ENCODE measurements around the gene MEA1. TPM values are rescaled to one million over a fixed set of nuclear protein-coding genes. Genes with fewer than 3 reads are reported as not detected.

The MEA1 gene
- total and polyA plus RNA-seq, 2 of the 4 experiments (the other 2 are of a cell fraction): 116 to 126 TPM

DNA sequence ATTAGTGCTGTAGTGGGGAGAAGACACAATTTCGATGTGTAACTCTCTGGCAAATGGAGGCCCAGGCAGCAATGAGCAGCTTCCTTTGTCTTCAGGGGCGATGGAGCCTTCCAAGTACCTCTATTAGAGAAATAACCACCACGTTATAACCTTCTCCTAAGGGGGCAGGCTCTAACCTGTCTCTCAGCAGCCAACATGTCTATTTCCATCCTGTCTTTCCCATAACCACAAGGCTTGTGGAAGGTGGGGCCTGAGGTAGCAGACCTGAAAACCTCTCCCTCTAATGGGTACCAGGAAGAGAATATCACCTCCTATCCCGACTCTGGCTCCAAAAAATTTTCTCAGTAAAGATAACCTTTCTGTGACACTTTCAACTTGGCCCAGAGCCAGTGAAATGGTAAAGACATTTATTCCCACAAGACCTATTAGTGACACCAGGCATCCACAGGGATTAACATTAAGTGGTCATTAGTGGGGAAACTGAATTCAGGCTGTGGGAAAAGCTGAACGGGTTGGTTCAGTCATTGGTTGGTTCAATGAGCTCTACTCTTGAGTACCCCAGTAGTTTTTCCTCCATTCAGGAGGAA lies 38.7 kb downstream of the MEA1 start:
- no peak overlapping the region for H3K4me2 ChIP-seq (ENCODE audit: low read depth, low read length)
- ATAC-seq (ENCODE audit: low read depth) (no peak), DNase-seq (no peak)
- H3K56ac ChIP-seq (ENCODE audit: extremely low read depth, insufficient read depth, low read length): no peak overlapping the region
- H2BK20ac ChIP-seq (ENCODE audit: low read depth, low read length): no peak overlapping the region
- H3K18ac ChIP-seq (ENCODE audit: low read depth, low read length): no peak overlapping the region
- H3K9me3 ChIP-seq (ENCODE audit: control insufficient read depth, insufficient read depth, low read length): no peaks in the 10 kb centered on the region
- H4K8ac ChIP-seq (ENCODE audit: low read depth in 2 of 2, low read length in 2 of 2): no peak overlapping the region
- H2BK120ac ChIP-seq (ENCODE audit: low read depth, low read length): no peak overlapping the region
- peaks cover 14% of the 10 kb centered on the region for H3K4me1 ChIP-seq (ENCODE audit: control insufficient read depth, insufficient read depth, low read length)
- peaks cover 14% of the 10 kb centered on the region; the same call in 1 of the 2 replicates for H4K20me1 ChIP-seq (ENCODE audit: insufficient read depth, low read length)
- BruUV-seq (replicated peaks): no TSS peak
- H3K23ac ChIP-seq (ENCODE audit: low read depth, low read length): no peak overlapping the region
- H3K27me3 ChIP-seq (ENCODE audit: control insufficient read depth, insufficient read depth, low read length): no peaks in the 10 kb centered on the region
- WGBS, 2 experiments (ENCODE audit: extremely low coverage in 2 of 2, insufficient read length in 1 of 2): no CpG with 5 or more reads among the region's 5 CpGs
- in situ Hi-C loops (cut with MboI; ENCODE audit: low sequenced_read_pairs): loop anchor here (5.0 kb wide), 1 partner anchor 43 kb away; no protein-coding TSS in a partner anchor
- intact Hi-C loops (cut with micrococcal nuclease): loop anchor here (5.0 kb wide), 1 partner anchor 73 kb away; no protein-coding TSS in a partner anchor
- no peak overlapping the region for H3K4me3 ChIP-seq (ENCODE audit: insufficient read depth, low read depth, low read length)
- TF ChIP-seq, protein P1, sequence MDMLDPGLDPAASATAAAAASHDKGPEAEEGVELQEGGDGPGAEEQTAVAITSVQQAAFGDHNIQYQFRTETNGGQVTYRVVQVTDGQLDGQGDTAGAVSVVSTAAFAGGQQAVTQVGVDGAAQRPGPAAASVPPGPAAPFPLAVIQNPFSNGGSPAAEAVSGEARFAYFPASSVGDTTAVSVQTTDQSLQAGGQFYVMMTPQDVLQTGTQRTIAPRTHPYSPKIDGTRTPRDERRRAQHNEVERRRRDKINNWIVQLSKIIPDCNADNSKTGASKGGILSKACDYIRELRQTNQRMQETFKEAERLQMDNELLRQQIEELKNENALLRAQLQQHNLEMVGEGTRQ (IDR thresholded peaks at IDR 0.05; ENCODE audit: low read depth, low read length): no peak
- TF ChIP-seq RFX5 (IDR thresholded peaks at IDR 0.05; ENCODE audit: low read depth, low read length) (no peak), POLR2A (IDR thresholded peaks at IDR 0.05; ENCODE audit: low read depth, low read length) (no peak), NFE2L2 (IDR thresholded peaks at IDR 0.05; ENCODE audit: low read depth, low read length) (no peak), FOS (IDR thresholded peaks at IDR 0.05; ENCODE audit: low read depth, low read length) (no peak), MXI1 (IDR thresholded peaks at IDR 0.05; ENCODE audit: borderline replicate concordance, low read depth, low read length) (no peak), CEBPB (IDR thresholded peaks at IDR 0.05; ENCODE audit: low read depth, low read length) (no peak), MAFK (IDR thresholded peaks at IDR 0.05; ENCODE audit: low read depth, low read length) (no peak), BHLHE40 (IDR thresholded peaks at IDR 0.05; ENCODE audit: low read depth, low read length) (no peak), MAZ (IDR thresholded peaks at IDR 0.05; ENCODE audit: borderline replicate concordance, low read depth, low read length) (no peak), RAD21 (IDR thresholded peaks at IDR 0.05; ENCODE audit: low read length) (no peak), SMC3 (IDR thresholded peaks at IDR 0.05; ENCODE audit: low read depth, low read length) (no peak), CHD1 (IDR thresholded peaks at IDR 0.05; ENCODE audit: low read depth, low read length) (no peak), RCOR1 (IDR thresholded peaks at IDR 0.05; ENCODE audit: insufficient replicate concordance, low read length) (no peak)
- TF ChIP-seq, protein P2, sequence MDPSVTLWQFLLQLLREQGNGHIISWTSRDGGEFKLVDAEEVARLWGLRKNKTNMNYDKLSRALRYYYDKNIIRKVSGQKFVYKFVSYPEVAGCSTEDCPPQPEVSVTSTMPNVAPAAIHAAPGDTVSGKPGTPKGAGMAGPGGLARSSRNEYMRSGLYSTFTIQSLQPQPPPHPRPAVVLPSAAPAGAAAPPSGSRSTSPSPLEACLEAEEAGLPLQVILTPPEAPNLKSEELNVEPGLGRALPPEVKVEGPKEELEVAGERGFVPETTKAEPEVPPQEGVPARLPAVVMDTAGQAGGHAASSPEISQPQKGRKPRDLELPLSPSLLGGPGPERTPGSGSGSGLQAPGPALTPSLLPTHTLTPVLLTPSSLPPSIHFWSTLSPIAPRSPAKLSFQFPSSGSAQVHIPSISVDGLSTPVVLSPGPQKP (IDR thresholded peaks at IDR 0.05; ENCODE audit: borderline replicate concordance, low read depth, low read length): no peak
- TF ChIP-seq, protein P3, sequence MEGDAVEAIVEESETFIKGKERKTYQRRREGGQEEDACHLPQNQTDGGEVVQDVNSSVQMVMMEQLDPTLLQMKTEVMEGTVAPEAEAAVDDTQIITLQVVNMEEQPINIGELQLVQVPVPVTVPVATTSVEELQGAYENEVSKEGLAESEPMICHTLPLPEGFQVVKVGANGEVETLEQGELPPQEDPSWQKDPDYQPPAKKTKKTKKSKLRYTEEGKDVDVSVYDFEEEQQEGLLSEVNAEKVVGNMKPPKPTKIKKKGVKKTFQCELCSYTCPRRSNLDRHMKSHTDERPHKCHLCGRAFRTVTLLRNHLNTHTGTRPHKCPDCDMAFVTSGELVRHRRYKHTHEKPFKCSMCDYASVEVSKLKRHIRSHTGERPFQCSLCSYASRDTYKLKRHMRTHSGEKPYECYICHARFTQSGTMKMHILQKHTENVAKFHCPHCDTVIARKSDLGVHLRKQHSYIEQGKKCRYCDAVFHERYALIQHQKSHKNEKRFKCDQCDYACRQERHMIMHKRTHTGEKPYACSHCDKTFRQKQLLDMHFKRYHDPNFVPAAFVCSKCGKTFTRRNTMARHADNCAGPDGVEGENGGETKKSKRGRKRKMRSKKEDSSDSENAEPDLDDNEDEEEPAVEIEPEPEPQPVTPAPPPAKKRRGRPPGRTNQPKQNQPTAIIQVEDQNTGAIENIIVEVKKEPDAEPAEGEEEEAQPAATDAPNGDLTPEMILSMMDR (conservative IDR thresholded peaks at IDR 0.05; ENCODE audit: low read depth, low read length): no peak
- H3K36me3 ChIP-seq (ENCODE audit: control insufficient read depth, insufficient read depth, low read length): peaks cover 9% of the 10 kb centered on the region
- H4K91ac ChIP-seq (ENCODE audit: insufficient read depth, low read depth, low read length): no peak overlapping the region
- no peak overlapping the region for H4K5ac ChIP-seq (ENCODE audit: low read depth, low read length)
- no peak overlapping the region for H3K4ac ChIP-seq (ENCODE audit: low read depth, low read length)
- no peak overlapping the region for H3K27ac ChIP-seq (ENCODE audit: insufficient read depth, low read length)
- no peak overlapping the region for H2AK9ac ChIP-seq (replicated peaks; ENCODE audit: low read depth, low read length, poor library complexity)
- POLR2A ChIA-PET (ENCODE audit: unreplicated experiment): interaction anchor here (0.6 kb wide), 1 partner anchor 145 kb away, joined by 3 read pairs; no protein-coding TSS in a partner anchor
- H3K14ac ChIP-seq (replicated peaks; ENCODE audit: low read depth, low read length): no peak overlapping the region
- no peak overlapping the region for H2BK15ac ChIP-seq (ENCODE audit: low read depth, low read length)
- H2AK5ac ChIP-seq (ENCODE audit: low read depth, low read length): no peak overlapping the region
- CTCF ChIA-PET: interaction anchor here (0.6 kb wide), 1 partner anchor 60 kb away, joined by 5 read pairs; no protein-coding TSS in a partner anchor
- peaks cover 26% of the 10 kb centered on the region for H3K9me1 ChIP-seq (ENCODE audit: insufficient read depth, low read length)
- dilution Hi-C loops (cut with HindIII; ENCODE audit: low sequenced_read_pairs, unreplicated experiment): no loop called here
- H3K79me1 ChIP-seq (ENCODE audit: low read depth in 1 of 2, low read length in 2 of 2): peaks cover 11 to 61% of the 10 kb centered on the region in 2 experiments
- no peak overlapping the region for H3K9ac ChIP-seq (ENCODE audit: low read depth, low read length)
- no peak overlapping the region for H2BK5ac ChIP-seq (ENCODE audit: low read depth, low read length, poor library complexity, severe bottlenecking)
- H2AFZ ChIP-seq (replicated peaks; ENCODE audit: low read length, poor library complexity): no peak overlapping the region

All from IMR-90 (cell line).